ENCODE measurements around the gene GRIK1.

Gene GRIK1

GRCh38 chr21:29826386-29826785, 113.4 kb downstream of the GRIK1 start:
- DNase-seq = no peak

- DNase-seq = no peak
These were observed 113.9 kb downstream of the GRIK1 start for GRCh38 chr21:29825936-29826335.

- no peak for DNase-seq
These were observed 114.5 kb downstream of the GRIK1 start for GRCh38 chr21:29825345-29825744.

GRCh38 chr21:29822064-29822463, 117.7 kb downstream of the GRIK1 start:
- DNase-seq = no peak

GRCh38 chr21:29821230-29821629, 118.6 kb downstream of the GRIK1 start:
- no peak for DNase-seq

GRCh38 chr21:29819675-29820326, 120.0 kb downstream of the GRIK1 start:
- no peak for DNase-seq

- no peak for DNase-seq
These were observed 121.3 kb downstream of the GRIK1 start for GRCh38 chr21:29818383-29818921.

GRCh38 chr21:29817450-29817849, 122.3 kb downstream of the GRIK1 start:
- no peak for DNase-seq

GRCh38 chr21:29812947-29813346, 126.8 kb downstream of the GRIK1 start:
- DNase-seq = no peak

- no peak for DNase-seq
These were observed 128.9 kb downstream of the GRIK1 start for GRCh38 chr21:29810871-29811270.

GRCh38 chr21:29808153-29808552, 131.6 kb downstream of the GRIK1 start:
- no peak for DNase-seq

GRCh38 chr21:29805105-29805504, 134.7 kb downstream of the GRIK1 start:
- DNase-seq = no peak

GRCh38 chr21:29803191-29803590, 136.6 kb downstream of the GRIK1 start:
- DNase-seq = no peak

- no peak for DNase-seq
These were observed 138.7 kb downstream of the GRIK1 start for GRCh38 chr21:29801122-29801521.

GRCh38 chr21:29800056-29800455, 139.7 kb downstream of the GRIK1 start:
- DNase-seq = no peak

- no peak for DNase-seq
These were observed 141.0 kb downstream of the GRIK1 start for GRCh38 chr21:29798840-29799239.

- DNase-seq = no peak
These were observed 142.6 kb downstream of the GRIK1 start for GRCh38 chr21:29797155-29797554.

- DNase-seq = no peak
These were observed 146.1 kb downstream of the GRIK1 start for GRCh38 chr21:29793712-29794111.

GRCh38 chr21:29789393-29789792, 150.4 kb downstream of the GRIK1 start:
- DNase-seq = no peak

GRCh38 chr21:29788752-29789151, 151.0 kb downstream of the GRIK1 start:
- DNase-seq = no peak

- no peak for DNase-seq
These were observed 152.4 kb downstream of the GRIK1 start for GRCh38 chr21:29787361-29787909.

GRCh38 chr21:29786496-29787360, 153.1 kb downstream of the GRIK1 start:
- no peak for DNase-seq

- DNase-seq = no peak
These were observed 162.6 kb downstream of the GRIK1 start for GRCh38 chr21:29777160-29777559.

GRCh38 chr21:29775462-29775861, 164.3 kb downstream of the GRIK1 start:
- no peak for DNase-seq
